Smooth muscle cell of the brain vasculature (primary cell): ENCODE data around the gene ZNF787.

Experiments
- DNase-seq: peaks from one replicate; pipeline ENCODE4 v3.0.0-alpha.2; 2012; ENCODE audit warnings: low read depth, low spot score

ZNF787 gene

DNA sequence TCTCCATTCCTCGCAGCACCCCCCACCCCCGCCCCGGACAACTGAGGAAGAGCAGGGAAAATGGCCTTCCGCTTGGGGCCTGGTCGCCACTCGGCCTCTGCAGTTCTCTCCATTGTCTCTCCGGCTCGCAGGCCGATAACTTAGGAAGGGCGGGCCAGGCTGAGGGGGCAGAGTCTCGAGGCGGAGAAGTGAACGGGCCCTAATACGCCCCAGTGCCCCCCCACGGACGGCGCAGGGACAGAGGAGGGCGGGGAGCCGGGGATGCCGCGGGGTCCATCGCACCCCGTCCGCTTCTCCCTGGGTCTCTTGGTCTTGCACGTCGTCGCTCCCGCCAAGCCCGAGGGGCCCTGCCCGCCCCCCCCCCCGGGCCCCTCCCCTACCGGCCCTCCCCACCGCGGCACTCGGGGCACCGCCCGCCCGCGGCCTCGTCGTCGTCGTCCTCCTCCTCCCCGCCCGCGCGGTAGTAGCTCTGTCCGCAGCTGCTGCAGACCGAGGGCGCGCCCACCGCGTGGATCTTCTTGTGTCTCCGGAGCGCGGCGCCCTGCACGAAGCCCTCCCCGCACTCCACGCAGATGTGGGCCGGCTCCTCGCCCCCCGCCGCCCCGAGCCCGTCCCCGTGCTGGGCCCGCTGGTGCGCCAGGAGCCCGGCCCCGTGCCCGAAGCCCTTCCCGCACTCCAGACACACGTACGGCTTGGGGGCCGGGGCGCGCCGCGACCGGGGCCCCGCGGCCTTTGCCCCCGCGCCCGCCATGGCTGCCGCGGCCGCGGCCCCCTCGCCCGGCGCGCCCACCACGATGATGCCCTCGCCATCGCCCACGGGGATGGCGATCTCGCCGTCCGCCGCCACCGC lies 33.2 kb downstream of the ZNF787 start:
- no peak for DNase-seq

DNA sequence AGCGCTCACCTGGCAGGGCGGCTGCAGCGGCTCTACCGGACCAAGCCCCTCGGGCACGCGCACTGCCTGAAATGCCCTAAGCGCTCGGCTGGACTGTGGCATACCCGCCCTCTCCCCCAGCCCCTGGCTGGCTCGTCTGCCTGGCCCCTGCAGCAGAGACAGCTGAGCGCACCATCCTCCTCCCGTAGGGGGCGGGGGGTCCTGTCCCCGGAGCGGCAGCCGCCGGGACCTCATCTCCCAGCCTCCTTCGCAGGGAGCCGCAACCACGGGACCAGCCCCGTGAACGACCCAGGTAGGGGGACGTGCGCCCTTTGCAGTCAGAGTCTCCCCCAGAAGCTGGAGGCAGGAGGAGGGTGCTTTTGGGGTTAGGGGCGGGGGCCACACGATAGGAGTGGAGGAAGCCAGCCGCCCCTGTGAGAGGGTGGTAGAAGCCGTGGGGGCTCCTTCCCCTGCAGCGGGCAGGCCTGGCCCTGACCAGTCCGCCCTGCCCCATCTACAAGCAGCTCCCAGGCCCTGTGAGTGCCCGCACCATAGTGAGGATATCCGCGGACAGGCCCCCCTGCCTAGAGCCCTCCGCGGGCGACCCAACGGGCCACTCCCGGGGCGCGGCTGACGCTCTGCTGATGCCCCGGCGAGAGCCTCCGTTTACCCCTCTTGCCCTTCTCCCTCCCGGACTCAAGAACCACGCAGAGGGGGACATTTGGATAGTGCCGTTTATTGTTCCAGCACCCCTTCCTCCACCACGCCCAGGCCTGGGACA lies 34.2 kb downstream of the ZNF787 start:
- no peak for DNase-seq

- no peak for DNase-seq
Measured at GRCh38 chr19:56085571-56086275, 35.4 kb downstream of the ZNF787 start.

GRCh38 chr19:56084835-56085536 lies 36.1 kb downstream of the ZNF787 start:
- DNase-seq: no peak

DNA sequence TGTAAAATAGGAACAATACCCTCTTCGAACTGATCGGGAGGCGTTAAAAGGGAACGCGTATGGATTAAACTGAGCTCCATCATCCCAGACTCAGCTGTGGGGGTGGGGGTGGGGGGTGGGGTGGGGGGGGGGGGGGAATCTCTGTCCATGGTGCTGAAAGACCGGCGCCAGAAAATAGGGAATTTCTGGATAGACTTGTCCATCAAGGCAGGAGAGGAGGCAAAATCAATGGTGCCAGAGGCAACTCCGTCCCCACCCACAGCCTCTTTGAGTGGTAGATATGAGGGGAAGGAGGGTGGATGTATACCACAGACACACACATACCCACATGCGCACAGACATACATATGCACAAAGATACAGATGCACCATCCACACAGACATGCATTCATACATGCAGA lies 37.4 kb downstream of the ZNF787 start:
- no peak for DNase-seq

- DNase-seq: peak; percentile 32
Measured at GRCh38 chr19:56080669-56081401, 40.3 kb downstream of the ZNF787 start.

GRCh38 chr19:56079609-56080008 lies 41.5 kb downstream of the ZNF787 start:
- no peak for DNase-seq

- peak; percentile 28 for DNase-seq
Measured at GRCh38 chr19:56076498-56076897, 44.6 kb downstream of the ZNF787 start.

- no peak for DNase-seq
Measured at GRCh38 chr19:56071151-56071550, 49.9 kb downstream of the ZNF787 start.

DNA sequence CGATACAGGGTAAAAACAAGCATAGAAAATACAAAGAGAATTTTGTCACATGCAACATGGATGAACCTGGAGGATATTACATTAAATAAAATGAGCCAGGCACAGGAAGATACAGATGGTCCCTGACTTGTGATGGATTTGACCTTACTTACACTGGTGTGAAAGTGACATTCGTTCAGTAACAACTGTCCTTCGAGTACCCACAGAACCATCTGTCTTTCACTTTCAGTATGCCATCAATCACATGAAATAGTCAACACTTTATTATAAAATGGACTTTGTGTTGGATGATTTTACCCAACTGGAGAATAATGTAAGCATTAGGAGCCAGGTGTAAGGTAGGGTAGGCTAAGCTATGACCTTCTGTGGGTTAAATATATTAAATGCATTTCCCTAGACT lies 51.5 kb downstream of the ZNF787 start:
- DNase-seq: no peak

GRCh38 chr19:56066152-56067023 lies 54.7 kb downstream of the ZNF787 start:
- DNase-seq: peak; percentile 13

DNA sequence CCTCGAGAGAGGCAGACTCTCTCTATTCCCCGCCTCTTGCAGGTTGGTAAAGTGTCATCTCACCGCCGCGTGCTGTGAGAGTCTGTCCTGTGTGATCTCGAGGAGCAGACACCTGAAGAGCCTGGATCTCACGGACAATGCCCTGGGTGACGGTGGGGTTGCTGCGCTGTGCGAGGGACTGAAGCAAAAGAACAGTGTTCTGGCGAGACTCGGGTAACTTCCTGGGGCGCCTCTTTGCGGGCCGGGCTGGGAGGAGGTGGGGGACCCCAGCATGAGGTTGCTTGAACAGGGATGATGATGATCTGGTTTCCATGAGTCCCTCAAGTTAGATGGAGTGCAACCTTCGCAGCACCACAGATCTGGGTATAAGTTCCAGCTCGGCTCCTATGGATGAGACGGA lies 67.5 kb downstream of the ZNF787 start:
- no peak for DNase-seq
